Body of pancreas (tissue), 4 donors: ENCODE results near the gene AMBRA1.

Experiments used
- CTCF ChIP-seq, 7 experiments: fragments of 450-650 bp in 4 of 7; fragments of 200-600 bp in 3 of 7; sonication (generic) in 3 of 7; IDR thresholded peaks; one replicate each; pipeline ENCODE4 v1.5.1; 2016 to 2019; ENCODE audit warnings: antibody characterized with exemption in 7 of 7
- POLR2A ChIP-seq, 3 donors: fragments of 450-650 bp; IDR thresholded peaks; one replicate each; pipeline ENCODE4 v1.6.1; 2016; ENCODE audit warnings: antibody characterized with exemption in 3 of 3, mild to moderate bottlenecking in 2 of 3

DNA sequence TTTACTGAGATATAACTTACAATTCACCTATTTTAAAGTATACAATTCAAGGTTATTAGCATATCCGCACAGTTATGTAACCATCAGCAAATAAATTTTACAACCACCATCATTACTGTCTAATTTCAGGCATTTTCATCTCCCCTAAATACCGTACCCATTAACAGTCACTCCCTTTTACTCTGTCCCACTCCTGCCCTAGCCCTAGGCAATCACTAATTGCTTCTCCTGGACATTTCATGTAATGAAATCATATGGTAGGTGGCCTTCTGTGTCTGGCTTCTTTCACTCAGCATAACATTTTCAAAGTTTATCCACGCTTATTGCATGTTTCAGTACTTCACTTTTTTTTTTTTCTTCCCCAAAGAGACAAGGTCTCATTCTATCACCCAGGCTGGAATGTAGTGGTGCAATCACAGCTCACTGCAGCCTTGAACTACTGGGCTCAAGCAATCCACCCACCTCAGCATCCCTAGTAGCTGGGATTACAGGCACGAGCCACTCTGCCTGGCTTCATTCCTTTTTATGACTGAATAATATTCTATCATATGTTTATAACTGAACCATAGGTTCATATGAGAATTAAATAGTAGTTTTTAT, 140.8 kb downstream of the AMBRA1 start:
- TF ChIP-seq POLR2A (IDR thresholded peaks at IDR 0.05), result no peak
- no peak for TF ChIP-seq CTCF (IDR thresholded peaks at IDR 0.05)
